ENCODE results near the gene MACF1. TPM values are rescaled to one million over a fixed set of nuclear protein-coding genes. Genes with fewer than 3 reads are reported as not detected.

Gene MACF1
- total RNA-seq, 3 donors from 2014 or later = 104 to 128 (median 120) TPM

DNA sequence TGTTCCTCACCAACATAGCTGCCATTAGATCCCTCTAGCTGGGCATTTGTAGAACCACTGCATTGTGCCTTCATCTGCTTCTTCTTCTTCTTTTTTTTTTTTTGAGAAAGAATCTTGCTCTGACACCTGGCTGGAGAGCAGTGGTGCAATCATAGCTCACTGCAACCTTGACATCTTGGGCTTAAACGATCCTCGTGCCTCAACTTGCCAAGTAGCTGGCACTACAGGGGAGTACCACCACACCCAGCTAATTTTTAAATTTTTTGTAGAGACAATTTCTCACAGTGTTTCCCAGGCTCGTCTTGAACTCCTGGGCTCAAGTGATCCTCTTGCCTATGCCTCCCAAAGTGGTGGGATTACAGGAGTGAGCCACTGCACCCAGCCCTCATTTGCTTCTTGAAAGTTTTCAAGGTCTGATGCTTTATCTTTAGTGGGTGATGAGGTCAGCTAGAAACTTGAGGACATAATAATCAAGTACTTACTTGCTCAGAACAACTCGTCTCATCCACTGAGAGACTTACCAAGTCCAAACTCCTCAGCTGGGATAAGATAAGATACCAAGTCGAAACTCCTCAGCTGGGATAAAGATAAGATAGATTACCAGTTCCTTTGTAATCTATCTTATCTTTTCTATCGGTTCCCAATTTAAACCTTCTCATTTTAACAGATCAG, 71.5 kb downstream of the MACF1 start:
- DNase-seq (no peak), ATAC-seq (no peak)
- Mint-ChIP-seq H3K9me3 (no peaks in the 10 kb centered on the region), H3K4me3 (no peak overlapping the region), H3K27me3 (ENCODE audit: low read depth) (no peaks in the 10 kb centered on the region), H3K4me1 (ENCODE audit: low read depth) (peaks cover 53% of the 10 kb centered on the region), H3K36me3 (ENCODE audit: insufficient read depth) (peaks cover 1% of the 10 kb centered on the region)

DNA sequence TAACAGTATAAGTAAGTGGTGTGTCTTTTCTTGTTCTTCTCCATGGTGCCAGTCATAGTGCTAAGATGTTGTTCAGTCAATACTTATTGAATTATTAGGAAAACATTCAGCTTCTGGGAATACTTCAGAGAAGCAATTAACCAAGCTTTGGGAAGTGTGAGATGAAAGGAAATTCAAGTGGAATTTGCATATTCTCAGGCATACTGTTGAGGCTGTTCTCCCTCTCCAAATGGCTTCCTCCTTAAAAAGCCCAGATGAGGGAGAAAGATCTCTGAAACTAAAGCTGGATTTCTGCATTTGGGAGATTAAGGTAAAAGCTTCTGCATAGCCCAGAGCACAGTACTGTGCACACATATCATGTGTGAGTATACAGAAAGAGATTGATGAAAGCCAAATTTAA, 73.4 kb downstream of the MACF1 start:
- DNase-seq (no peak), ATAC-seq (no peak)
- no peaks in the 10 kb centered on the region for H3K27me3 Mint-ChIP-seq (ENCODE audit: low read depth)
- H3K4me1 Mint-ChIP-seq (ENCODE audit: low read depth) = peaks cover 36% of the 10 kb centered on the region
- H3K4me3 Mint-ChIP-seq = no peak overlapping the region
- H3K9me3 Mint-ChIP-seq = no peaks in the 10 kb centered on the region
- peaks cover 7% of the 10 kb centered on the region for H3K36me3 Mint-ChIP-seq (ENCODE audit: insufficient read depth)

DNA sequence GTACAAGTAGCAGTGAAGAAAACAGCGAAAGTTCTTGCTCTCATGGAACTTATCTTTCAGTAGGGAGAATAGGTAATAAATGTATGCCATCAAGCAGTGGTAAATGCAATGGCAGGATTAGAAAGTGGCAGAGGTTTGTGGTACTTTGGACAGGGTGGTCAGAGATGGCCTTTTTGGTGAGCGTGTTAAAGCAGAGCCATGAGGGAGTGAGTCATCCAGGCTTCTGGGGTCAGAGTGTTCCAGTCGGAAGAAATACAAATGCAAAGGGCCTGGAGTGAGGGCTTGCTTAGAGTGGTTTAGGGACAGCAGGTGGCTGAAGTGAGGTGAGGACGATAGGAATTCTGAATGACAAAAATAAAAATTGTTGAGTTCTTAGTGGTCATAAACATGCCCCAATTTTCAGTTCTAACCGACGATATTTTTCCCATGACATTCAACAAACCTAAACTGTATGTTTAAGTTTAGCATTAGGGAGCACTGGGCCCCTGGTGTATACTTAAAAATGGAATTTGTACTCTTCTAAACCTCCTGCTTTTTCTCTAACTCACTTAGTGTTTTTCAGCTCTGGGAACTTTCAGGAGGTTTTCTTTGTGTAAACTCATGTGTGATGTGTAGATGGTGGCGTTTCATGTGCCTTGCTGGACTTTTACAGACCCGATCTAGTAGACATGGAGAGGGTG, 78.2 kb downstream of the MACF1 start:
- ATAC-seq (no peak), DNase-seq (no peak)
- Mint-ChIP-seq H3K36me3 (ENCODE audit: insufficient read depth) (peaks cover 40% of the 10 kb centered on the region), H3K9me3 (no peaks in the 10 kb centered on the region), H3K4me1 (ENCODE audit: low read depth) (peaks cover 18% of the 10 kb centered on the region), H3K4me3 (no peak overlapping the region), H3K27me3 (ENCODE audit: low read depth) (no peaks in the 10 kb centered on the region)

DNA sequence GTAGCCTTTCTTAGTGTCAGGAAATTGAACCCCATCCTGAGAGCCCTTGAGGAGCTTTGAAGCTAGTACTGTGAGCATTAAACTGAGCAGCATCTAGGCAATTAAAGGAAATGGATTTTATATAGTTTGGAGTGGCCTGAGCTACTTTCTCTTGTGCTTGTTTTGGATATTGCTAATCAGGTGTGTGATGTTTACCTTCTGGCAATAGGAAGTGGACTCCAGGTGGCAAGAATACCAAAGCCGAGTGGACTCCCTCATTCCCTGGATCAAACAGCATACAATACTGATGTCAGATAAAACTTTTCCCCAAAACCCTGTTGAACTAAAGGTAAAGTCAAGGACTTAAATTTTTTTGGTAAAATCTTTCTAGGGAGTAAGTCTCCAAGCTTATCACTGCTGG, 79.4 kb downstream of the MACF1 start:
- Mint-ChIP-seq H3K27me3 (ENCODE audit: low read depth) (no peaks in the 10 kb centered on the region), H3K36me3 (ENCODE audit: insufficient read depth) (peaks cover 42% of the 10 kb centered on the region), H3K4me3 (no peak overlapping the region), H3K4me1 (ENCODE audit: low read depth) (peaks cover 6% of the 10 kb centered on the region), H3K9me3 (no peaks in the 10 kb centered on the region)
- ATAC-seq (no peak), DNase-seq (no peak)

DNA sequence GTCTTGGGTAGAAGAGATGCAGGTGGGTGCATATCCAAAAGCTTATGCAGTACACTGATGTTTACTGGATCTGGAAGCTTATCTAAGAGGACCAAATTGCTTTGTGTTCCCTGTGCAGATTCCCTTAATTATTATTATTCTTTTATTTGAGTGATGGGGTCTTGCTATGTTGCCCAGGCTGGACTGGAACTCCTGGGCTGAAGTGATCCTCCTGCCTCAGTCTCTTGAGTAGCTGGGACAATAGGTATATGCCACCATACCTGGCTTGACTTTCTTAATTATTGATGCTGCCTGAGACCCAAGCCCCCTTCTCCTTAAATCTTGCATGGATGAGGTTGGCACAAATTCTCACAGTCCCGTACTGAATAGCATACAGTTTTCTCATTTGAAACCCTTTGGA, 83.0 kb downstream of the MACF1 start:
- H3K36me3 Mint-ChIP-seq (ENCODE audit: insufficient read depth) = peaks cover 62% of the 10 kb centered on the region
- H3K4me3 Mint-ChIP-seq = no peak overlapping the region
- DNase-seq (no peak), ATAC-seq (no peak)
- H3K4me1 Mint-ChIP-seq (ENCODE audit: low read depth) = no peaks in the 10 kb centered on the region
- no peaks in the 10 kb centered on the region for H3K27me3 Mint-ChIP-seq (ENCODE audit: low read depth)
- no peaks in the 10 kb centered on the region for H3K9me3 Mint-ChIP-seq

DNA sequence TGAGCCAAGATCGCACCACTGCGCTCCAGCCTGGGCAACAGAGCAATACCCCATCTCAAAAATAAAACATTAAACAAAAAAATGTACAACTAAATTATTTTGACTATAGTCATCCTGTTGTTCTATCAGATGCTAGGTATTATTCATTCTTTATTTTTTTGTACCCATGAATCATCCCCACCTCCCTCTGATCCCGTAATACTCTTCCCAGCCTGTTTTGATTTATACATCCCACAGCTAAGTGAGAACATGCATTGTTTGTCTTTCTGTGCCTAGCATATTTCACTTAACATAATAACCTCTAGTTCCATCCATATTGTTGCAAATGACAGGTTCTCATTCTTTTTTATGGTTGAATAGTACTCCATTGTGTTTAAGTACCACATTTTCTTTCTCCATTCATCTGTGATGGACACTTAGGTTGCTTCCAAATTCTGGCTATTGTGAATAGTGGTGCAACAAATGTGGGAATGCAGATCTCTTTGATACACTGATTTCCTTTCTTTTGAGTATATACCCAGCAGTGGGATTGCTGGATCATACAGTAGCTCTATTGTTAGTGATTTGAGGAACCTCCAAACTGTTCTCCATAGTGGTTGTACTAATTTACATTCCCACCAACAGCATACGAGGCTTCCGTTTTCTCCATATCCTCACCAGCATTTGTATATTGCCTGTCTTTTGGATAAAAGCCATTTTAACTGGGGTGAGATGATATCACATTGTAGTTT, 84.4 kb downstream of the MACF1 start:
- H3K27me3 Mint-ChIP-seq (ENCODE audit: low read depth) = no peaks in the 10 kb centered on the region
- H3K4me3 Mint-ChIP-seq = no peak overlapping the region
- peaks cover 60% of the 10 kb centered on the region for H3K36me3 Mint-ChIP-seq (ENCODE audit: insufficient read depth)
- DNase-seq (no peak), ATAC-seq (no peak)
- H3K4me1 Mint-ChIP-seq (ENCODE audit: low read depth) = no peaks in the 10 kb centered on the region
- H3K9me3 Mint-ChIP-seq = no peaks in the 10 kb centered on the region

DNA sequence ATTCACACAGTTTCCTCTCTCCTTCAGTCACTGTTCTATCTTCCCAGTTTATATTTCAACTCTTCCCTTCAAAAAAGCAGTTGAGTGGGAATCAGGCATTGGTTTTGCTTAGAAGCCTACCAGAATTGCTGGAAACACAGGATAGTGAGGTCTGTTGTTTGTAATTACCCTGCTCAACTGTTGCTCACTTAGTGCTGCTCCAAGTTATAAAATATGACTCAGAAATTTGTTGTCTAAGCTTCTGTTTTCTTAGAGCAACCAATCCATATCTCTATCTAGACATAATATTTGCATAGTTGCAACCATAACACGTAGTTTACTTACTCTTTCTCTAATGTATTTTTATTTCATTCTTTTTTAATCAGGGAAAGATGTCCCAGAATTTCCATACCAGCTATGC, 87.9 kb downstream of the MACF1 start:
- Mint-ChIP-seq H3K9me3 (no peaks in the 10 kb centered on the region), H3K4me1 (ENCODE audit: low read depth) (no peaks in the 10 kb centered on the region), H3K36me3 (ENCODE audit: insufficient read depth) (peaks cover 62% of the 10 kb centered on the region), H3K4me3 (no peak overlapping the region), H3K27me3 (ENCODE audit: low read depth) (no peaks in the 10 kb centered on the region)
- ATAC-seq = no peak
- DNase-seq = no peak

DNA sequence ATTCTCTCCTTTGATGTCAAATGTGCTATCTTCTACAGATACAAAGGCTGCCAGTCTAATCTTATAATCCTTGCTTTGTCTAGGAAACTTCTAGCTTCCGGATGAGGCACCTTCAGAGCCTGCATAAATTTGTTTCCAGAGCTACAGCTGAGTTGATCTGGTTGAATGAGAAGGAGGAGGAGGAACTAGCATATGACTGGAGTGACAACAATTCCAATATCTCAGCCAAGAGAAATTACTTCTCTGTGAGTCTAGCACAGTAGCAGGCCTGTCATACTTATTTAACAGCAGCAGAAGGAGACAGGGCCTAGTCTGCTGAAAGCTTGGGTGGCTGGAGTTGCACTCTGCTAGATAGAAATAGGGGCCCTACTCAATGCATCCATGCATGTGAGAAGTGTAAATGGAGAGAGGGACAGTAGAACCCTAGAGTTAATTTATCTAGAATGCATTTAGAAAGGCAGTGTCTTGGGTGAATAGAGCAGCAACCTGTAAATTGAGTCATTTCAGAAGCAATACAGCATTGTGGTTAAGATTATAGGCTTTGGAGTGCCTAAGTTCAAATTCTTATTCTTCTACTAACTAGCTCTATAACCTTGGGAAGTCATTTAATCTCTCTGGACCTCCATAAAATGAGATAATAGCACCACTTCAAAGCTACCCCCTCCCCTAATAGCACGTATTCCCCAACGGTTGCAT, 89.0 kb downstream of the MACF1 start:
- ATAC-seq (no peak), DNase-seq (no peak)
- peaks cover 64% of the 10 kb centered on the region for H3K36me3 Mint-ChIP-seq (ENCODE audit: insufficient read depth)
- no peaks in the 10 kb centered on the region for H3K27me3 Mint-ChIP-seq (ENCODE audit: low read depth)
- H3K9me3 Mint-ChIP-seq = no peaks in the 10 kb centered on the region
- H3K4me1 Mint-ChIP-seq (ENCODE audit: low read depth) = no peaks in the 10 kb centered on the region
- no peak overlapping the region for H3K4me3 Mint-ChIP-seq

DNA sequence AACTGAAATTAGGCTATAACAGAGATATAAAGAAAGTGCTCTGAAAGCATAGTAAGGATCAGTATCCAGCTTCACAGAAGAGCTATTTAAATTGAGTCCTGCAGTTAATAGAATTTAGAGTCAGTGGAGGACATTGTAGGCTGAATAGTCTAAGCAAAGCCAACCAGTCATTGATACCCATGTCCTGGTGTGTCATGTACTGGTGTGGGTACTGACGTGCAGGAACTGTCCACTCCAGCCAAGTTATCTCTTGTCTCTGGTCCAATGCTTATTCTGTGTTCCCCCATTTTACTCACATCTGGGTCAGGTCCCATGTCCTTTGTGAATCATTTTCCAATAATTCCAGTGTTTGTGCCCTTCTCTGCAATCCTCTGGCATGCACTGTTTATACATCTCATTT, 90.0 kb downstream of the MACF1 start:
- Mint-ChIP-seq H3K36me3 (ENCODE audit: insufficient read depth) (peaks cover 63% of the 10 kb centered on the region), H3K4me1 (ENCODE audit: low read depth) (no peaks in the 10 kb centered on the region), H3K4me3 (no peak overlapping the region), H3K27me3 (ENCODE audit: low read depth) (no peaks in the 10 kb centered on the region), H3K9me3 (no peaks in the 10 kb centered on the region)
- ATAC-seq (no peak), DNase-seq (no peak)

DNA sequence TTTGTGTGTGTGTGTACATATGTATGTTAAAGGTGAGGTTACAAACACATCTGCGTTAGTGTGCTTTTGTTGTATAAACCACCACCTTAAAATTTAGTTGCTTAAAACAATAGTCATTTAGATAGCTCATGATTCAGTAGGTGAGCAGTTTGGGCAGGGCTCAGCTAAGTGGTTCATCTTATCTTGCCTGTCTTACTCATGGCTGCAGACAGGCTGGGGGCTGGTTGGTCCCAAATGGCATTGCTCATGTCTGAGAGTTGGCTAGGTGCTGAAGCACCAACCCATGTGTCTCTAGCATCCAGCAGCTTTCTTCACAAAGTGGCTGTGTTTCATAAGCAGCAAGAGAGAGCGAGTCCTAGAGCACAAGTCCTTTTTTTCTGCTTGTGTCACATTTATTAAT, 91.4 kb downstream of the MACF1 start:
- Mint-ChIP-seq H3K36me3 (ENCODE audit: insufficient read depth) (peaks cover 69% of the 10 kb centered on the region), H3K4me3 (no peak overlapping the region), H3K27me3 (ENCODE audit: low read depth) (no peaks in the 10 kb centered on the region), H3K9me3 (no peaks in the 10 kb centered on the region), H3K4me1 (ENCODE audit: low read depth) (no peaks in the 10 kb centered on the region)
- DNase-seq = no peak
- ATAC-seq = peak; percentile 78 to 84

DNA sequence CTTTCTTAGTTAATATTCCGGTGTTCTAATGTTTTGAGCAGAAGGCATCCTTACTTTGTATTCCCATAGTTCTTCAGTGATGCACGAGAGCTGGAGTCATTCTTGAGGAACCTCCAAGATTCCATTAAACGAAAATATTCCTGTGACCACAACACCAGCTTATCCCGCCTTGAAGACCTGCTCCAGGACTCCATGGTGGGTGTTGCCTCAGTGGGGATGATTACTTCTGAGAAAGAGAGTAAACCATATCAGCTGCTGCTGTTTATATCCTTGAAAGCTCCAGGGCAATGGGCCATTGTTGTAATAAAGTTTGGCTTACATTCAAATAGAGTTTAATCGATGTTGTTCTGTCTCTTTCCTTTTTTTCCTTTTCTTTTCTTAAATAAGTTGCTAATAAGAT, 93.1 kb downstream of the MACF1 start:
- ATAC-seq = no peak
- no peaks in the 10 kb centered on the region for H3K4me1 Mint-ChIP-seq (ENCODE audit: low read depth)
- no peaks in the 10 kb centered on the region for H3K9me3 Mint-ChIP-seq
- no peaks in the 10 kb centered on the region for H3K27me3 Mint-ChIP-seq (ENCODE audit: low read depth)
- peaks cover 60% of the 10 kb centered on the region for H3K36me3 Mint-ChIP-seq (ENCODE audit: insufficient read depth)
- DNase-seq = no peak
- H3K4me3 Mint-ChIP-seq = no peak overlapping the region

DNA sequence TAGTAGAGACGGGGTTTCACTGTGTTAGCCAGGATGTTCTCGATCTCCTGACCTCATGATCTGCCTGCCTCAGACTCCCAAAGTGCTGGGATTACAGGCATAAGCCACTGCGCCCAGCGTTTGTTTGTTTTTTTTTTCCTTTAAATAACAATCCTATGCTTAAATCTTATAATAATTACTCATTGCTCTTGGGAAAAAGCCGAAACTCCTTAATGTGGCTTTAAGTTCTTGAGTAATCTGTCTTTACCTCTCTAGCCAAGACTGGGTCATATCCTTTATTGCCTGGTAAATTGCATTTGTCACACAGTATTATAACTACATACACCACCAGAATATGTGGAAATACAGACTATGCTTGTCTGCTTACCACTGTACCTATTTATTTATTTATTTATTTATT, 97.1 kb downstream of the MACF1 start:
- Mint-ChIP-seq H3K27me3 (ENCODE audit: low read depth) (no peaks in the 10 kb centered on the region), H3K36me3 (ENCODE audit: insufficient read depth) (peaks cover 45% of the 10 kb centered on the region)
- ATAC-seq = no peak

DNA sequence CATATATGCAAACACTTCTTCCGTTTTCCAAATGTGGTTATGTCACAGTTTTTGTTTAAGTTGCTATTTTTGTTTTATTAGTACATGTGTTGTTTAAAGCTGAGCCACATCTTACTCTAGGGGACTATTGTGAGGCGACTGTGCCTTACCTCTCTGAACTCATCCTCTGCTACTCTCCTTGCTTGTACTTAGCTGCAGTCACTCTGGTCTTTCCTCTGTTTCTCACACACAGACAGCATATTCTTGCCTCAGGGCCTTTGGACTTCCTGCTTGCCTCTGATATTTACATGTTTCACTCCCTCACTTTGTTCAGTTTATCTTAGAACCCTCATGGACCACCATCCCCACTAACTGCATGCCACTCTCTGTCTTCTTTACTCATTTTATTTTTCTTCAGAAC, 101.1 kb downstream of the MACF1 start:
- Mint-ChIP-seq H3K4me3 (no peak overlapping the region), H3K36me3 (ENCODE audit: insufficient read depth) (peaks cover 36% of the 10 kb centered on the region), H3K27me3 (ENCODE audit: low read depth) (no peaks in the 10 kb centered on the region), H3K4me1 (ENCODE audit: low read depth) (no peaks in the 10 kb centered on the region), H3K9me3 (no peaks in the 10 kb centered on the region)
- DNase-seq = no peak
- no peak for ATAC-seq

More for the DNA sequence above, 97.1 kb downstream of the MACF1 start:
- DNase-seq = no peak
- Mint-ChIP-seq H3K4me3 (no peak overlapping the region), H3K4me1 (ENCODE audit: low read depth) (no peaks in the 10 kb centered on the region), H3K9me3 (no peaks in the 10 kb centered on the region)

DNA sequence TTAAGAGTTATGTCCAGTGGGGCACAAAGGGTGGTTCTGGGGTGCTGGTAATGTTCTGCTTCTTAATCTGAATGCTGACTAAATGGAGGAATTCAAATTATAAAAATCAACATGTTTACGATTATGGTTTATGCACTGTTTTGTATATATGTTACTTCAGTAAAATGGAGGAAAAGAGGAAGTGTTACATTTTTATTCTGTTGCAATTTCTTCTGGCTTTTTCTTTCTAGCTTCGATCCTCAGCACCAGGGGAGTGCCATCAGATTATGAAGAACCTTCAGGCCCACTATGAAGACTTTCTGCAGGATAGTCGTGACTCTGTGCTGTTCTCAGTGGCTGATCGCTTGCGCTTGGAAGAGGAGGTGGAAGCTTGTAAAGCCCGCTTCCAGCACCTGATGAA, 105.5 kb downstream of the MACF1 start:
- Mint-ChIP-seq H3K9me3 (no peaks in the 10 kb centered on the region), H3K36me3 (ENCODE audit: insufficient read depth) (peaks cover 50% of the 10 kb centered on the region)

More for the DNA sequence above, 105.5 kb downstream of the MACF1 start:
- ATAC-seq = no peak
- no peaks in the 10 kb centered on the region for H3K4me1 Mint-ChIP-seq (ENCODE audit: low read depth)
- no peaks in the 10 kb centered on the region for H3K27me3 Mint-ChIP-seq (ENCODE audit: low read depth)
- DNase-seq = no peak
- no peak overlapping the region for H3K4me3 Mint-ChIP-seq

All from activated T-cell treated with anti-CD3 and anti-CD28 coated beads, Interleukin-2, amount 50 U/mL, for 4 hours (primary cell).